ENCODE data around the gene PNMT.

The PNMT gene

DNA sequence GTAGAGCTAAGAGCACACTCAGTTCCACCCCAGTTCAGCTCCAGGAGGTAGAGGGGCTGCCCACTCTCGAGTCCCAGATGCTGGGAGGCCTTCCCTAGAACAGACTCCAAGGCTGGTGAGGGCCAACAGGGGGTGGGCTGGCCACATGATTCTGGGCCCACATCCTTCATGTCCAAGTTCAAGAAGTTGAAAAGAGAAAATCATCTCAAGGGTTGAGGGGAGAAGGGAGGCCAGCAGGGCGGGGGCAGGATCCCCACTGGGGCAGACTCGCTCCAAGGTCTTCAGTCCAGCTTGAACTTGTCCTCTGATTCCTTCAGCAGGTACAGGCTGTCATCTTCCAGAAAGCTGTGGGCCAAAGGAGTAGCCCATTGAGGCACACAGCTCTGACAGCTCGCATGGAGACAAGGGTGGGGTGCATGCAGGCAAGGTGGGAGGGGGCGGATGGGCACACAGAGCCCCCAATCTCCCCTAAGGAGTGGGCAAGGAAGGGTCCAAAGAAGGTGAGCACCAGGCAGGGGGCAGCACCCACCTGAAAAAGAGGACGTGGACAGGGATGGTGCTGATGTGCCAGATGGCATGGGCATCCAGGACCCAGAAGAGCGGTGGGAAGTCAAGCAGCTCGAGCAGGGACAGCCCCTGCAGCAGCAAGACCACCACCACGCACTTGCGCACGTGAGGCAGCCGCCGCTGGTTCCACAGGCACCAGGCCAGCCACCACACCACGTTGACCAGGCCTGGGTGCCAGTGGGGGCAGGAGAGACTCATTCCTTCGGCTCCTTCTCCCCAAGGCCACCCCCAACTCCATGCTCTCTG lies 4.5 kb downstream of the PNMT start:
- no peak for DNase-seq

DNA sequence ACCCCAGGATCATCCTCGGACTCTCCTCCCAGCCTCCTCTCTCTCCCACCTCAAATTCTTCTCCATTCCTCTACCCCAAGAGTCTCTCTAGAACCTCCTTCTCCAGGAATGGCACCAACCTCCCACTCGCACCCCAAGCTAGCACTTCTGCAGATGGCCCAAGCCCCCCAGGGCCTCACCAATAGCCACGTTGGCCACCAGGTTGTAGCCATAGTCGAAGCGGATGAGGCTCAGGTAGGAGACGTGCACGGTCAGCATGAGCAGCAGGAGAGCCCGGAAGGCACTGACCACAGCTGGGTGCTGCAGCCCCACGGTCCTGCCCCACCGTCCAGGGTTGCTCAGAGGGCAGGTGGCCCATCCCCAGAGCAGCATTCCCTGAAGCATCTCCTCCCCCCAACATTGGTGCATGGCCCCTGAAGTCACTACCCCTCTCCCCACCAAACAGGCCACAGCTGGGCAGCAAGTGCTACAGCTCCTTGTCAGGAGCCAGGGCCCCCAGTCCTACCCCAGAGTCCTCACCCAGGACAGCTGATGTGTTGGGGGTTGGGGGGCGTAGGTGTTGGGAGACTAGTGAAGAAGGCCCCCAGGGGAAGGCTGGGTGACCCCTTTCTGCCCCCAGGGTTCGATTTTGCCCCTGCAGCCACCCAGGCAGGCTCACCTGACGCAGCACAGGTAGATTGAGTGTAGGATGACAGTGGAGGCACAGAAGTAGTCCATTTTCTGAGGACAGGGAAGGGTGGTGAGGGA lies 5.3 kb downstream of the PNMT start:
- no peak for DNase-seq

DNA sequence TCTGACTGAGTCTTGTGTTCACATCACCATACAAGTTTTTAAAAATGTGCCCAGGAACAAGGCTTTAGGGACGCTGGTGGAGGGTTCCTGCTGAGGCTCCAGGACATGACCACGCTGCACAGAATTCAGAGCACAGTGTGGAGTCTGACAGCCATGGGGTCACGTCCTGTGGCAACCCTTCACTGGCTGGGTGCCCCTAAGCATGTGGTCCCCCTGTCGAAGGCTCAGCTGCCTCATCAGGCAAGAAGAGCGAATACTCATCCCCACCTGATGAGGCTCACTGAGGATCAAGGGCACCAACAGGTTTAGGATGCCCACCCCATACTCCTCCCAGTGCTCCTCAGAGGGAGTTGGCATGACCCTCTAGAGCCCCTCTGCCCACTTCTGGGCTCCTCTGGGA lies 5.9 kb downstream of the PNMT start:
- no peak for DNase-seq

DNA sequence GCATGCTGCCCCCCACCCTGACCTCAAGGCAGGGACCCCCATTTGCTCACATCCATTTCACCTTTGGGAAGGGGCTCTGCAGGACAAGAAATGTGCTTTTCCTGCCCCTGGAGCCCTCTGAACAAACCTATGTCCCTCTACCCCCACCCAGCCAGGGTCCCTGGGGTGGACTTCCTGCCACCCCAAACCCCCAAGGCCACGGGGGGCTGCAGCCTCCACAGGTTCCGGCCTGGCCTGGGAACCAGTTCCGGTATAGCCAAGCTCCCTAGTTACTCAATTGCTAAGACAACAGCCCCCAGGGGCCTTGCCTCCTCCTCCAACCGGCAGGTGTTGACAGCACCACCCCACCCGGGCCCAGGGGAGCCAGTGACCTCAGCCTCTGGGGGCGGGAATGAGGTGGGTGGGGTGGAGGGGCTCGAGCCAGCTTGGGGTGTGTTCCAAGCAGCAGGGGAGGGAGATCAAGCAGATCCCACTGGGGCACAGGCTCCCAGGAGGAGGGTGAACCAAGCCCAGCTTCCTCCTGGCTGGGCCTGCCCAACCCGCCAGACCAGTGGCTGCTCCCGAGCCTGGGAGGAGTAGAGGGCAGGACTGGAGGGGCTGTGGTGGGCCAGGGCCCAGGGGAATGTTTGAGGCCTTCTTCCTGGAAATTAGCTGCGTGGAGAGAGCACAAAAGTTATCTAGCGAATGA lies 6.6 kb downstream of the PNMT start:
- DNase-seq = no peak

DNA sequence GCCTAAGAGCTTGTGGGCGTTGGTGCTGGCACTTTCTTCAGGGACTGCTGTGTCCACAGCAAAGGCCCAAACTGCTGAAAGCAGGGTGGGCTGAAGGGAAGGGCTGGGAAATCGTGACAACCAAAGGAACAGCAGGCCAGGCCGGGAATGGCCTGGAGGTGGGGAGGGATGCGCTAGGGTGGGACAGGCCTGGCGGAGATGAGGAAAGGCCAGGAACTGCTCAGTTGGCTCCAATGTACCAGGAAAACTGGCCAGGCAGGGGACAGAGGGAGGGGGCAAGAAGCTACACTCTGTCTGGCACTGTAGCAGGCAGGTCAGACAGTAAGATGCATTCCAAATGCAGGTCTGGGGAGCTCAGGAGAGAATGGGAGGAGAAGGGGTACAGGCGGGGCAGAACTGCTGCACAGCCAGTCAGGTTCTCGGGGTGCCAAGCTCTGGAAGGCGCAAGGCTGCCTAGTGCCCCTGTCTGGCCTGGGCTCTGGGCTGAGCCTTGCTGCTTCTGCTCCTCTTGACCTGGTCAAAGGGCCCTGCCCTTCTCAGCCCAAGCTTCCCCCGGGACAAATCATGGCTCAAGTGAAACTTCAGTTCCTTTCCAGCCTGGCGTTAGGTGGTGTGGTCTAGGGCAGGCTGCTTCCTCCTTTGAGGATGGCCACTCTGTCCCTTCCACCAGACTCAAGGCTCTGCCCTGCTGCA lies 7.3 kb downstream of the PNMT start:
- DNase-seq = no peak

DNA sequence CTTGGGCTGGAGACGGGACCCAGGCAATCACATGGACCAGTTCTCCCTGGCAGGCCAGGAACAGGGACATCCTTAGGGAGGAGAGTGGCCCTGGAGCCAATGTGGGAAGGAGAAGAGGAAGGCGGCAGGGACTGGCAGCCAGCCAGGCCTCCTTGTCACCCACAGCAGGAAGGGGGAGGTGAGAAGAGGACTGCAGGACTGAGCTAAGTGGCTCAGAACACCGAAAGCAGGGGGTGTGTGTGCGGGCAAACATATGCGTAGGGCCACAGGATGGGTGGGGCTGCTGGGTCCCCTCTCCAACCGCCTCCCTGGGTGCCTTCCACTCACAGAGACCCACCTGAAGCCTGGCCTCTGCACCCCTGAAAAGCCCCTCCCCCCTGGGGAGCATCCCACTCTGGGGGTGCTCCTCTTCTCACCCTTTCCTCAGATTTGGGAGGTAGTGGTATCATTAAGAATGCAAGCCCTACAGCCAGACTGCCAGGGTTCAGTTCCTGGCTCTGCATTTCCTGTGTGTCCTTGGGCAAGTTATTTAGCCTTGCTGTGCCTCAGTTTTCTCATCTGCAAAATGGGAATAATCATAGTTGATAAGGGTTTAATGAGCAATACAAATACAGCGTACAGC lies 8.1 kb downstream of the PNMT start:
- DNase-seq = peak; percentile 71

DNA sequence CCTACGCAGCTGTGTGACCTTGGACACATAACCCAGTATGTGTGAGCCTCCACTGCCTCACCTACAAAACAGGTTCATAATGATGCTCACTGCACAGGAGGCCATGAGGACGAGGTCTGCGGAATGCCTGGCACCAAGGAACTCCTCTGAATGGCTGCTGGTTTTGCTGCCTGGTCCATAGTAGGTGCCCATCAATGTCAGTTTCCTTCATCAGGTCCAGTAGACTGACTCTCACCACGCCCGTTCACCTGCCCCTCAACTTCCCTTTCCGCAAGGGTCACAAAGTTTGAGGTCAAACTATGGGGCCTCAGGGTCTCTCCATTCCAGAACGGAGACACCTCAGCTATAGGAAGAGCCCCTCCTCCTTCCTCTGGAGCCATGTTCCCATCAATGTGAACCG lies 8.8 kb downstream of the PNMT start:
- DNase-seq = no peak

DNA sequence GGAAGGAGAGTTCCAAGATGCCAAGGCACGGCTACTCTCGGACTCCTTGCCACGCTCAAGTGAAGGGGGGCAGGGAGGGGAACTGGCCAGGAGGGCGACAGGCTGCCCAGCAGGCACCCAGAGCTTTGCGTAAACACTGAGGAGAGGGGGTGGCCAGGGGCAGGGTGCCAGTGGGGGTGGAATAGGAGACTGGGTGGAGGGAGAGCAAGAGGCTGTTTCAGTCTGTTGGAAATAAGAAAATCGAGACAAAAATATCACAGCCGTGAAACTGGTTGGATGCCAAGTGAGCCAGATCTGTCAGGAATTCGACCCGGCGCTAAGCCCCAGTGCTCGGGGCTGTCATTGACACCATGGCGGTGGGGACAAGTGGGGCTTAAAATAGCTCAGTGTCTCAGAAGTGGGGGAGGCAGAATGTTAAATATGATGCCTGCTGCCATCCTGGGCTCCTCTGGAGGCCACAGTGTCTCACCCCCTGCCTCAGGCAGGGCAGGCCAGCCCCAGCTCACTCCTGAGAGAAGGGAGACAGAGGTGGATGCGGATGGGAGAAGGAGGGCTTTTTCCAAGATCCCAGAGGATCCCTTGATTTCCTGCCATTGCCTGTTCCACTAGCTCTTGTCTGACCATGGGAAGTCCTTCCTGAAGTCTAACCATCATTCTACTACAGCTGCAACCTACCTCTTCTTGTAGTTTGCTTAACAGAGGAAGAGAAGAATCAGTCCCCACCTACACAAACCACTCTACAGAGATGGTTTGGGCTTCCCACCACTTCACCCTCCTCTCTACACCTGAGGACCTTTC lies 9.5 kb downstream of the PNMT start:
- no peak for DNase-seq

DNA sequence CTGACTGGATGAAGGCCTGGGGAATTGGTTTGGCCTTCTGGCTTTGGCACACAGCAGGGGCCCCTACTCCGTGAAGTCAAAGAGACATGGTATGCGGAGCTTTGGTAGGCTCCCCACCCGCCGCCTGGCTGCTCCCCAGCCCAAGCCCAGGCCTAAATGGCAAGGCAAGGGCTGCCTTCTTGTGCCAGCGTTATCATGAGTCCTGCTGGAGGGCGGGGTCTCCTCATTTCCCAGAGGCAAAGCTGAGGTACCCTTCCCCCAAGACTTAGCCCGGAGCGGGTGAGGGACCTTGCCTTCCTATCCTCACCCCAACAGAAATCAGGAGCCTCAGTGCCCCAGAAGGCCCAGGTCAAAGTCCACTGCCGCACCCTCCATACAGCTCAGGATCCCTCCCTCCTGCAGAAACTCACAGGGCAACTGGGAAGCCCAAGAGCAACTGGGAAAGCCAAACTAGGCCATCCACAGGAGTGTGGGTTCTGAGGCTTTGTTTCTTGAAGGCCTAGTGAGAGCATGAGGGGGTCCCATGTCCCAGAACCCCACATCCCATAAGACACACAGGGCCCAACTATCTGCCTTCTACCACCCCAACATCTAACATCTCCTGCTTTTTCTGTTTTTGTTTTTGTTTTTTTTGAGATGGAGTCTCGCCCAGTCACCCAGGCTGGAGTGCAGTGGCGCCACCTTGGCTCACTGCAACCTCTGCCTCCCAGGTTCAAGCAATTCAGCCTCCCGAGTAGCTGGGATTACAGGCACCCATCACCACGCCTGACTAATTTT lies 10.3 kb downstream of the PNMT start:
- DNase-seq = no peak

DNA sequence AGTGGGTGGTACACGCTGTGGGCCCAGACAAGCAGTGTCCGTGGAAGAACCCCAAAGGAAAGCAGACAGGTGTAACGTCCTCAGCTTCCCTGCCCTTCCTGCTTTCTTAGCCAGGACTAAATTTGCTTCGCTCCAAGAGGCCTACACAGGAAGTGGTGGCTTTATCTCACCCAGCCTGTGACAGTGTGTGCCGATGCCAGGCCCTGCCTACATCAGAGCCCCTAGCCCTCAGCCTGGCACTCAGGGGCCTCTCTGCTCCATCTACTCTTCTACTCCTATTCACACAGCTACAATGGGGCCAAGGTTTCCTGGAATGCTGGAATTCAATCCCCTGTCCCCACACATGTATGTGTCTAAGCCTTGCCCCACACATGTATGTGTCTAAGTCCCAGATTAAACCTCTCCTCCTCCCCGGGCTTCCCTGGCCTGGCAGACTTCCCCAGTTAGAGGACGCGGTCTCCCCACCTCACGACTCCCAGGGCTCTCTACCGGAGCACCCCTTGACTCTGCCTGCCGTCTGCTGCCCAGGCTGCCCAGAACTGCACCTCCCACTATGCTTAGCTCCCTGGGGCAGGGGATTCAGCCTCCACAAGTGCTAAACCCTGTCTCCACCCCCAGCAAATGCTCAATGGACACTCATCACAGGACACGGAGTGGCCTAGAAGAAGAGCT lies 11.4 kb downstream of the PNMT start:
- DNase-seq = peak; percentile 61

DNA sequence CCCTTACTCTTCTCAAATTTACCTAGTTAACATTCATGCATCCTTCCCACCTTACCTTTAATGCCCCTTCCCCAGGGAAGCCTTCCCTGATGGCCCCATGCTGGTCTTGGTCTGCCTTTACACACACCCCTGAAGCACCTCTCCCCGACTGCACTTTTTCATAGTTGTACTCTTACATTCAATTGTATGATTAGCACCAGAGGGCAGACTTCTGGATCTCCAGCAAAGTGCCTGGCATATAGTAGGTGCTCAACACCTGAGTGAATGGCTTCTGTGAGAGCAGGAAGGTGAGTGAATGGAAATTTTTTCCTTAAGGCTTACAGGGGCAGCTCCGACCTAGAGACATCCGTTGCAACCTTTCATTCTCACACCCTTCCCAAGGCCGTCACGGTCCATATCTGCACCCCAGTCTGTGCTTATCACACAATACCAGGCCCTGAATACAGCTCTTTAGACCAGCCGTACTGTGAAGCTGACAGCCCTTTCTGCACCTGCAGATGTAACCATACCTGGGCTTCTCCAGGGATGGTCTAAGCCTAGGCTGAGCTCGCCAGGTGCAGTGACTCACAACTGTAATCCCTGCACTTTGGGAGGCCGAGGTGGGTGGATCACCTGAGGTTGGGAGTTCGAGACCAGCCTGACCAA lies 15.2 kb downstream of the PNMT start:
- no peak for DNase-seq

DNA sequence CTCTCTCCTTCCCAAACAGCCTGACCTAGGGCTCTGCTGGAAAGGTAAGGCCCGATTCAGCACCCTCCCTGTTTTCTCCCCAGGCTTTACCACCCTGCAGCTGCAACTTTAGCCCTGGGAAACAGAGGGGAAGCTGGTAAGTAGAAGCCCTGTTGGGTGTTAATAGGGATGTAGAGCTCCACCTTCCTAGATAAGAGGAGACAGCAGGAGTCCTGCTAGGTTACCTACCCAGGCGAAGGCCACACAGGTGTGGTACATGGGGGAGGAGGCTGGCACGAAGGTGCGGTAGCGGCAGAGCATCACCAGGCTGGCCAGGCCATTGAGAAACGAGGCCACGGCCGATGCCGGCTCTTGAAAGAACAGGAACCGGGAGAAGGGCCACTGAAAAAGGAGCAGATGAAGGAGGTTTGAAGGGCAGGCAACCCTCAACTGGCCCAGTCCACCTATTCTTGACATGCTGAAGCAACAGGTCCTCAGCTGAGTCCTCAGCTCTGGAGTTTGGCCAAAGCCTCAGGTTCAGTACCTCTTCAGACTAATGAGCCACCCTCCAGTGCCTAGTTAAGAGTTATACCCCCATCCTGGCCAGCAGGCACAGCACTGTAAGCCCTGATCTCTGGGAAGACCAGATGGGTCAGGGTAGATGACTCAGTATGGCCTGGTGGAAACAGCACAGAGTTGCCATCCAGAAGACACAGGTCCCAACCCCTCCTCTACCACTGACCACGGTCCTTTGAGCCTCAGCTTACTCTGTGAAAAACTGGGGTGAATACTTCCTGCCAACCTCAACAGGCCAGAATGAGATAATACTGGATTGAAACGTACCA lies 16.3 kb downstream of the PNMT start:
- DNase-seq = no peak

DNA sequence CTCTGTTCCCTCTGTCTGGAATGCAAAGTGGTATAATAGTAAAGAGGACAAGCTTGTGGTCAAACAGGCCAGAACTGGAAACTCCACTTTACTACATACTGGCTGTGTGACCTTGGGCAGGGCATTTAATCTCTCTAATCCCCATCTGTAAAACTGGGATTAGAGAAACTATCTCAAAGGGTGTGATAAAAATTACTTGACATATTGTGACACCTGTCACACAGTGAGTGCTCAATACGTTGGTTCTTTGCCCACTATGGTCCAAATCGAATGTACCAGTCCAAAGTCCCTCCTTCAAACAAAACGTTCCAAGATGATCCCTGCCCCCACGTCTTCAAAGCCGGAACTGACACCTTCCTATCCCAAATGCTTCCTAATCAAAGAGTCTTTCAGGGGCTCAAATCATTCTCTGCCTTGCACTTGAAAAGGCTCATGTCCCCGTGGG lies 18.9 kb downstream of the PNMT start:
- no peak for DNase-seq

DNA sequence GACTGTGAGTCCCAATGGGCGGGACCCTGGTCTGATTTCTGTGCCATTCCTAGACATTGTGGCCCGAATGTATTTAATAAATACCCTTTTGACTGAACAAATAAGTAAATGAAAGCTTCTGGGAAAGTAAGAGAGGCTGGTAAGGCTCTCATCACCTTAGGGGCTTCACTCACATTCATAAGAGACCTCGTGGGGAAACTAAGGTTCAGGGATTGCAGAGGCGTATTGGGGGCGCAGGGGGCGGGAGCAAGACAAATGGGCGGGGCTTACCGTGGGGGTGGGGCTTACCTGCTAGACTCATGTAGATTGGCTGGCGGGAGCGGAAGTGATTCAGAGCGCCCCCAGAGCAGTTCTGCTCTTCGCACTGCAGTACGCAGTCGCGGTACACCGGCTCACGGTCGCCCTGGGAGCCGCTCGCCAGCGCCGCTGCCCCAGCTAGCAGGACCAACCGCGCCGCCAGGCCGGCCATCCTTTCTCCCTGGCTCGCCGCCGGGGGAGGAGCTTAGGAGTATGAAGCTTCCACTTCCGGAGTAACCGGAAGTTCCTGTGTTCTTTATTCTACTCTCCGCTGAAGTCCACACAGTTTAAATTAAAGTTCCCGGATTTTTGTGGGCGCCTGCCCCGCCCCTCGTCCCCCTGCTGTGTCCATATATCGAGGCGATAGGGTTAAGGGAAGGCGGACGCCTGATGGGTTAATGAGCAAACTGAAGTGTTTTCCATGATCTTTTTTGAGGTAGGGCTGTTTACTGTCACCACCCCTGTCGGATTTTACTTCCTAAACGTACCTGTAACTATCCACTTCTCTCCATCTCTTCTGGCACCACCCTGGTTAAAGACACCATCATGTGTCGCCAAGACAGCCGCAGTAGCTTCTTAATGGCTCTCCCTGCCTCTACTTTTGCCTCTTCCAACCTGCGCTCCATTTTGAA lies 19.6 kb downstream of the PNMT start, which contains the start of gene PGAP3:
PGAP3 (minus strand) TSS at position 512 of the 929 bp plus-strand sequence; CDS start at position 469, 43 bp downstream.
- peak; percentile 87 for DNase-seq

DNA sequence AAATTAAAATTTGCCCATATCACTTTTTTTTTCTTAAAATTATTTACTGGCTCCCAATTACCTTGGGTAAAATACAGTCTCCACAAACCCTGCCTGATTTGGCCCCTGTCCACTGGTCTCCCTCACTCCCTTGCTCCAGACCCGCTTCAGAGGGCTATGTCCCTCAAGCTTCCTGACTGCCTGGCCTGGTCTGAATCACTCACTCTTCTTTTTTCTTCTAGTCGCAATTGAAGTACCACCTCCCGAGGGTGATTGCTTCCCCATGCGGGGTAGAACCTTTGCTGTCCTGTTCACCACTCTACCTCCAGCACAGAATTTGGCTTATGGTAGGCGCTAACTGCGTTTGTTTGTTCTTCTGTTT lies 20.2 kb downstream of the PNMT start:
- no peak for DNase-seq

DNA sequence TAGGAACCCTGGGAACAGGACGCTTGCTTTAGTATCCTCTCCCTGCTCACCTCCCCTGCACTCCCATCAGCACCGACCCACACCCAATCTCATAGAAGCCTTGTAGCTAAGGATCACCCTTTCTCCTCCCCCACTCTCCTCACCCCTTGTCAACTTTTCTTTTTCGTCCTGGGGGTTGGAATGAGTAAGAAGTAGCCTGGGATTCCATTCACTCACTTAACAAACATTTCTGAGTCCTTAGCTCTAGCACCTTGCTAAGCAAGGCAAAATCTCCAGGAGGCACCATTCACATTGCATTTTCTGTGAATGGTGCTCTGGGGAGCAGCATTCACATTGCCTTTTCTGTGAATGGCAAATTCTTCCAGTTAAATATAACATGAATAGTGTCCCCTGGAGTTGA lies 20.7 kb downstream of the PNMT start:
- DNase-seq = no peak

DNA sequence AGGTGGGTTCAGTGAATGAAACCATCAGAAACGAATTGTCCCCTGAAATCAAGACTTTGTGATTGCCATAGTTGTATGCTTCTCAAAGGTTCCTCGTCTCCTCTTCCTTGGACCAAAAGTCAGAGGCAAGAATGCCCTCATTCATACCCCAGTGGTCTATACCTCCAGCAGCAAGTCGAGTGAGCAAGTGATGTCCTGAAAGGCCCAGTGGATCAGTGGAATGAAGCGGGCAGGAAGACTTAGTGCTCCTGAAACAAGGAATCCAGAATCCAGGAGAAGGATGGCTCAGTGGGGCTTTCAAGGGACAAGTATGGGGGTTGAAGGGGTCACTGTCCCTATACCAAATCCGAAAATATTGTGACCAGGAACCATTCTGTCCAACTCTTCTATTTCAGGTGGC lies 26.3 kb downstream of the PNMT start:
- DNase-seq = no peak

DNA sequence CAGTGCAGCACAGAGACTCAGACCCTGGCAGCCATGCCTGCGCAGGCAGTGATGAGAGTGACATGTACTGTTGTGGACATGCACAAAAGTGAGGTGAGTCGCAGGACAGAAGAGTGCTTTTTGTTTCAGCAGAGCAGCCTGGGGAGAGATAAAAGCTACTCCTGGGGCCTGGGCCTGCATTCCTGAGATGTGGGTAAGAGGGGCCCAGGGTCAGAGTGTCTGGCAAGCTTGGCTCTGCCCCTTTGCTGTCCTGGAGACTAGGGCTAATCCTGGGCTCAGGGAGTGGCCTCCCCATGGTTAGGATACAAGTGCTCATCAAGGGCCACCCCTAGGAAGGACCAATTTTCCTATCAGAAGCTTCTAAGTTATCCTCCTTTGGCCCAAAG lies 26.8 kb downstream of the PNMT start:
- no peak for DNase-seq
